ENCODE data around the gene FBXL19.

The FBXL19 gene

DNA sequence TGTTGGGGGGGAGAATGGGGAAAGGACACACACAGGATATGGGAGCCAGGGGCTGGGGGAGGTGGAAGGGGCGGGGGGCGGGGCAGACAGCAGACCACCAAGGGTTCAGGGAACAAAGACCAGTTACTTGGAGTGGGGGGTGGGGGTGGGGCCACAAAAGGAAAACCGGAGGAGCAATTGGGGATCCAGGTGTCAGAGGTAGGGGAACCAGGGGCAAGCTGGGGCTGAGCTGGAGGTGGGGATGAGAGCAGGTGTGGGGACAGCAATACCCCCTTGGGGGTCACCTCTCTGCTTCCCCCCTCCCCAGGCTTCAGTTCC lies 24.1 kb downstream of the FBXL19 start:
- no peak overlapping the region for H3K4me3 ChIP-seq (ENCODE audit: low read depth, low read length)
- TF ChIP-seq, protein P1, sequence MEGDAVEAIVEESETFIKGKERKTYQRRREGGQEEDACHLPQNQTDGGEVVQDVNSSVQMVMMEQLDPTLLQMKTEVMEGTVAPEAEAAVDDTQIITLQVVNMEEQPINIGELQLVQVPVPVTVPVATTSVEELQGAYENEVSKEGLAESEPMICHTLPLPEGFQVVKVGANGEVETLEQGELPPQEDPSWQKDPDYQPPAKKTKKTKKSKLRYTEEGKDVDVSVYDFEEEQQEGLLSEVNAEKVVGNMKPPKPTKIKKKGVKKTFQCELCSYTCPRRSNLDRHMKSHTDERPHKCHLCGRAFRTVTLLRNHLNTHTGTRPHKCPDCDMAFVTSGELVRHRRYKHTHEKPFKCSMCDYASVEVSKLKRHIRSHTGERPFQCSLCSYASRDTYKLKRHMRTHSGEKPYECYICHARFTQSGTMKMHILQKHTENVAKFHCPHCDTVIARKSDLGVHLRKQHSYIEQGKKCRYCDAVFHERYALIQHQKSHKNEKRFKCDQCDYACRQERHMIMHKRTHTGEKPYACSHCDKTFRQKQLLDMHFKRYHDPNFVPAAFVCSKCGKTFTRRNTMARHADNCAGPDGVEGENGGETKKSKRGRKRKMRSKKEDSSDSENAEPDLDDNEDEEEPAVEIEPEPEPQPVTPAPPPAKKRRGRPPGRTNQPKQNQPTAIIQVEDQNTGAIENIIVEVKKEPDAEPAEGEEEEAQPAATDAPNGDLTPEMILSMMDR (IDR thresholded peaks at IDR 0.05; ENCODE audit: insufficient read depth, low read depth, low read length, missing control alignments): no peak
- no peak for DNase-seq (ENCODE audit: low read depth)

DNA sequence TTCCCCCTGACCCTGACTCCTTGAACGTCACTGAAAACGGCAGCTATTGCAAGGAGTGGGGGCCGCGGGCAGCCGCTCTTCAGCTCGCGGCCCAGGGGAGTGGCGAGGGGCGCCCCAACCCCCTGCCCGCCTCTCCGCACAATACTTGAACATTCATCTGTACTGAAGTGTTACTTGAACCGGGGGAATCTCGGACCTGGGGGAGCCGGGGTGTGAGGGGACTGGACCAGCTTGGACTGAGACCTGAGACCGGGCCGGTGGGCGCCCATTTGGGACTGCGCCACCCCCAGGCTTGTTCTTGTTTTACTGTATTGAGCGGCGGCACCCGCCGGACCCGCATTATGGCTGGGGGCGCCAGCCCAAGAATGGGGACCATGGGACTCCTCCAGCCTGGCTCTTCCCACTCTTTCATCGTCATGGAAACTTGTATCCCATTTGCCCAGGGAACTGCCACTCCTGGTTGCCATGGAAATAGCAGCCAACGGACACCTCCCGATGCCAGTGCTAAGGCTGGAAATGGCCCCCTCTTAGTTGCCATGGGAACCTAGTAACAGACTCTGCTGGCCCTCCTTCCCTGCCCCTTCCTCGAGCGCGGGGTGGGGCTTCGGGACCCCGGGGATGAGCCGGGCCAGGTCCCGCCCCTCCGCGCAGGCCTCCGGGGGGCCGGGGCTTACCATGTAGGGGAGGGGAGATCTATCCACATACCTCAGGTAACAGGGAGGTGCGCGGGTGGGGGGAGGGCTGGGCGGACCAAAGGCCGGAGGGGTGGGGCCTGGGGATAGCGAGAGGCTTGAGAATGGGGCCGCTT lies 24.7 kb downstream of the FBXL19 start:
- TF ChIP-seq, protein P1 (IDR thresholded peaks at IDR 0.05; ENCODE audit: insufficient read depth, low read depth, low read length, missing control alignments): no peak

DNA sequence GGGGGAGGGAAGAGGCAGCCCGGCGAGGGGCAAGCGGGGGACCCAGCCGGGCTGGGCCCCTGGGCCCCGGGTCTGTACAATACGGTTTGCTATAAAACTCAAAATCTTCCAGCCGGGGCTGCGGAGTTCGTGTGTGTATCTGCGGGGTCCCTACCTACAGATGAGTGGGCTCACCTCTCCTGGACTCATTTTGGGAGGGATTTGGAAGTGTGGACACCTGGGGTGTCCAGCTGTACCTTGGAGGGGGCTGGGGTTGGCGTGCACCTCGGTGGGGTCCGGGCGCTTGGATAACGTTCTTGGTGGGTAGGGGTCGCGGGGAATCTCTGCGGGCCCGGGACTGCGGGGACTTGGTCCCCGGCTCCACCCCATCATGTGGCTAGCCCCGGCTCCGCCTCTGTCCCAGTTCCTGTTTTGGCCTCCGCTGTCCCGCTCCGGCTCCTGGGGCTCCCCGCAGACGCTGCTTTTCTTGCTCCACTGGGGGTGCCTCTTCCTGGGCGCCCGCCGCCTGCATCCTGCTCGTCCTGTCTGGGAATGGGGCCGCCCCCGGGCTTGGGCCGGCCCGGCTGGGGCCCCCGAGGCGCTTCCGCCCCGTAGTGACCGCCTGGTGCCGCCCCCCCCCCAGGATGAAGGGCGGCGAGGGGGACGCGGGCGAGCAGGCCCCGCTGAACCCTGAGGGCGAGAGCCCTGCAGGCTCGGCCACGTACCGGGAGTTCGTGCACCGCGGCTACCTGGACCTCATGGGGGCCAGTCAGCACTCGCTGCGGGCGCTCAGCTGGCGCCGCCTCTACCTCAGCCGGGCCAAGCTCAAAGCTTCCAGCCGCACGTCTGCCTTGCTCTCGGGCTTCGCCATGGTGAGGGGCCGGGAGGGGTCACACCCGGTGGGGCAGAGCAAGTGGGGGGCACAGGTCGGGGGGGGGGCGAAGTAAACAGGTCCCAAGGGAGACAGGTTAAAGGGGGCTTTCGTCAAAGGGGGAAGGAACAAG lies 25.6 kb downstream of the FBXL19 start, which contains the start of gene ORAI3:
ORAI3 (plus strand) TSS at position 402 of the 983 bp plus-strand sequence; CDS start at position 624, 222 bp downstream.
- TF ChIP-seq, protein P1 (IDR thresholded peaks at IDR 0.05; ENCODE audit: insufficient read depth, low read depth, low read length, missing control alignments): no peak
- peak; percentile 84 for DNase-seq (ENCODE audit: low read depth)
- H3K4me3 ChIP-seq (ENCODE audit: low read depth, low read length): peak within 1 kb of the TSS; percentile 71

More for the DNA sequence above, 24.7 kb downstream of the FBXL19 start:
- H3K4me3 ChIP-seq (ENCODE audit: low read depth, low read length): peak overlapping the region; percentile 71
- DNase-seq (ENCODE audit: low read depth): peak; percentile 68

DNA sequence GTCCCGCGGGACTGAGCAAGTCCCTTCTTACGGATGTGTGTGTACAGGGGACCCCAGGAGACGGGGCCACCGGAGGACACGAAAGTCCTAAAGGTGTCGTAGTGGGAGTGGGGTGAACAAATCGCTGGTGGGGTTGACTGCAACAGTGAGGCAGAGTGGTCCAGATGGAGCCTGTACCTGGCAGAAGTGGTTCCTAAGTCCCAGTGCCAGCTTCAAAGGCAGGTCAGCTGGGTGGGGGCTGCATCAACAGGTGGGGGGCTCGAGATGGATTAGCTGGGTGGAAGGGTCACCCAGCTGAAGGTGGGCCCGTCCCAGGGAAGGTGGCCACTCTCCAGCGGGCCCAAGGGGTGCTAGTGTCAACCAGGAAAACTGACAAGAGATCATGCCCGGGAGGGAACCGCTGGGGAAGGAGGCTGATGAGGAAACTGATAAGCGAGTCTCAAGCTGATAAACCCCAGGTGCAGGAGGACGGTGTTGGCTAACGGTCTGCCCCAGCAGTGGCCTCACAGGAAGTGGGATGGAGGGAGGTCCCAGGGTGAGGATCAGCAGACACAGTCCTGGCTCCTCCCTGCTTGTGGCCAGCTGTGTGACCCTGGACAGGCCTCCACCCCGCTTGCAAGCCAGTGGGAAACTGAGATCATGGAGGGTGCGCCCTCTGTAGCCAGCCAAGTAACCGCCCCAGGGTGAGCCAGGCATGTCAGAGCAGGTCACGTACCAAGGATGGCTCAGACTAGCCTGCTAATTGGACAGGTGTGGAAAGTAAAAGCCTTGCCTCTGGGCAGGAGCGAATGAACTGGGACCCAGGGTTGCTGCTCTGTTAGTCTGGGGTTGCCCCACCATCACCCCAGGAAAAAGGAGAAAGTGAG lies 26.5 kb downstream of the FBXL19 start:
- peak; percentile 86 for DNase-seq (ENCODE audit: low read depth)
- TF ChIP-seq, protein P1 (IDR thresholded peaks at IDR 0.05; ENCODE audit: insufficient read depth, low read depth, low read length, missing control alignments): no peak
- peak overlapping the region; percentile 71 for H3K4me3 ChIP-seq (ENCODE audit: low read depth, low read length)

DNA sequence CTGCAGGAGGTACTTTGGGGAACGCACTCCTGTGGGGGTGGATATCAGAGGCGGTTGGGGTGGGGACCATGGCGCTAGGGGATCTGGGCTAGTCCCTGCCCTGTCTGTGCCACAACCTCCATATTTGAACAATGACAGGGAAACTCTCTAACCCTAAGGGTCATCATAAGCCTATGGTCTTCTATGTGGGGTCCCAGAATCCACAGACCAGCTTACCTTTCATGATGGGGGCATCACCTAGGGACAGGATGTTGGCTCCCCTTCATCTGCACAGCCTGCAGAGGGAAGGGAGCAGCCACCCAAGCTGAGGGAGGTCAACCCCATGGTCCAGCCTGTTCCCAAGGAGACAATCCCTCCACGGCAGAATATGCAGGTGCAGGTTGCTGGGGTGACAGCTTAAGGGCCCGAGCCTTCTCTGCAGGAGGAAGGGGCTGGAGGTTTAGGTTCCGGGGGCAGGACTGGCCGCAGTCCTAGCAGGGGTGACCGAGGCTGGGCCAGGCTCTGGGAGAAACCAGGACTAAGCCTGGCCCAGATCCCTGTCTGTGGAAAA lies 27.2 kb downstream of the FBXL19 start:
- TF ChIP-seq, protein P1 (IDR thresholded peaks at IDR 0.05; ENCODE audit: insufficient read depth, low read depth, low read length, missing control alignments): no peak
- DNase-seq (ENCODE audit: low read depth): no peak
- H3K4me3 ChIP-seq (ENCODE audit: low read depth, low read length): peak overlapping the region; percentile 71

DNA sequence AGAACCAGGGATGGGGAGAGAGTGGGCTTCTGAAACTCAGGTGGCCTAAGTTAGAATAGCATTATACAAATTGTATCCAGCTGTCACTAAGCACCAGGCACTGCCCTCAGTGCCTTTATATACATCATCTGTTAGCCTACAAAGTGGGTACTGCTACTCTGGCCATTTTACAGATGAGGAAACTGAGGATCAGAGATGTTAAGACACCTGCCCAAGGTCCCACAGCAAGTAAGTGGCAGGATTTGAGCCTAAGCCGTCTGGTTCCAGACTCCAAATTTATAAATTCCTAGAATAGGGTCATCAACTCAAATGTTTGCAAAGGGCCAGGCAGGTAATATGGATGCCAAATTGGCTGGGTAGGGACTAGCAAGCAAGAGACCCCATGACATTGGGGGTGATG lies 27.8 kb downstream of the FBXL19 start:
- no peak overlapping the region for H3K4me3 ChIP-seq (ENCODE audit: low read depth, low read length)
- DNase-seq (ENCODE audit: low read depth): no peak
- TF ChIP-seq, protein P1 (IDR thresholded peaks at IDR 0.05; ENCODE audit: insufficient read depth, low read depth, low read length, missing control alignments): no peak

All from GM12865 (cell line).